GM12864 (cell line): ENCODE measurements around the gene DHX30.

Source experiments
- DNase-seq: peaks from one replicate; pipeline ENCODE4 v3.0.0-alpha.2; 2011; ENCODE audit warnings: low read depth
- H3K4me3 ChIP-seq: 2 replicates; pipeline ENCODE4 v1.5.1; 2011; ENCODE audit warnings: mild to moderate bottlenecking, low read depth, low read length, control low read depth
- CTCF ChIP-seq: IDR thresholded peaks from 2 replicates; pipeline ENCODE4 v1.5.1; 2011; ENCODE audit warnings: low read depth, mild to moderate bottlenecking, moderate library complexity, low read length, control low read depth, inconsistent platforms; ENCODE audit errors: missing control alignments

DHX30 gene

GRCh38 chr3:47791193-47791855, 11.6 kb upstream of the DHX30 start:
- H3K4me3 ChIP-seq = no peak overlapping the region
- no peak for DNase-seq
- no peak for TF ChIP-seq CTCF

GRCh38 chr3:47792699-47793098, 10.2 kb upstream of the DHX30 start:
- no peak for DNase-seq
- H3K4me3 ChIP-seq = no peak overlapping the region
- TF ChIP-seq CTCF = no peak

GRCh38 chr3:47794544-47794943, 8.4 kb upstream of the DHX30 start:
- DNase-seq = no peak
- no peak overlapping the region for H3K4me3 ChIP-seq
- no peak for TF ChIP-seq CTCF

- no peak for DNase-seq
- peak; percentile 66 for TF ChIP-seq CTCF
- H3K4me3 ChIP-seq = no peak overlapping the region
Observed at GRCh38 chr3:47799733-47800132, 3.2 kb upstream of the DHX30 start.

- no peak for DNase-seq
- H3K4me3 ChIP-seq = peak overlapping the region; percentile 81
- TF ChIP-seq CTCF = no peak
Observed at GRCh38 chr3:47803480-47804025, 615 bp downstream of the DHX30 start.

GRCh38 chr3:47804577-47804976, 1.6 kb downstream of the DHX30 start:
- H3K4me3 ChIP-seq = no peak overlapping the region
- TF ChIP-seq CTCF = no peak
- DNase-seq = no peak
